ENCODE measurements around the gene CDX1.

Gene CDX1

GRCh38 chr5:150163547-150164059 is 3.0 kb upstream of the CDX1 start:
- DNase-seq: peak; percentile 85

GRCh38 chr5:150164211-150164980 is 2.2 kb upstream of the CDX1 start:
- peak; percentile 84 for DNase-seq

- DNase-seq: no peak
Observed at GRCh38 chr5:150166037-150166649, 435 bp upstream of the CDX1 start.

- DNase-seq: no peak
Observed at GRCh38 chr5:150167512-150167850, 903 bp downstream of the CDX1 start.

GRCh38 chr5:150167908-150168307 is 1.3 kb downstream of the CDX1 start:
- DNase-seq: no peak

GRCh38 chr5:150168864-150169263 is 2.3 kb downstream of the CDX1 start:
- DNase-seq: no peak

GRCh38 chr5:150172145-150172544 is 5.6 kb downstream of the CDX1 start:
- no peak for DNase-seq

GRCh38 chr5:150172556-150172955 is 6.0 kb downstream of the CDX1 start:
- DNase-seq: no peak

GRCh38 chr5:150173161-150173560 is 6.6 kb downstream of the CDX1 start:
- no peak for DNase-seq

- no peak for DNase-seq
Observed at GRCh38 chr5:150174285-150174684, 7.7 kb downstream of the CDX1 start.

- DNase-seq: no peak
Observed at GRCh38 chr5:150175076-150175475, 8.5 kb downstream of the CDX1 start.

GRCh38 chr5:150175536-150175935 is 9.0 kb downstream of the CDX1 start:
- no peak for DNase-seq

GRCh38 chr5:150176745-150177477 is 10.3 kb downstream of the CDX1 start:
- no peak for DNase-seq

GRCh38 chr5:150177721-150178120 is 11.1 kb downstream of the CDX1 start:
- no peak for DNase-seq

GRCh38 chr5:150178262-150178661 is 11.7 kb downstream of the CDX1 start:
- no peak for DNase-seq

- DNase-seq: no peak
Observed at GRCh38 chr5:150179019-150179620, 12.5 kb downstream of the CDX1 start.

GRCh38 chr5:150180241-150181026 is 13.9 kb downstream of the CDX1 start:
- peak; percentile 89 for DNase-seq

GRCh38 chr5:150181027-150181426 is 14.4 kb downstream of the CDX1 start:
- no peak for DNase-seq

- DNase-seq: no peak
Observed at GRCh38 chr5:150181766-150182545, 15.4 kb downstream of the CDX1 start.

GRCh38 chr5:150182774-150183173 is 16.2 kb downstream of the CDX1 start:
- no peak for DNase-seq

GRCh38 chr5:150183436-150183835 is 16.9 kb downstream of the CDX1 start:
- DNase-seq: no peak

GRCh38 chr5:150184006-150184405 is 17.4 kb downstream of the CDX1 start:
- DNase-seq: no peak

Data from femur (tissue), 1 donor.